GM23338 (cell line): ENCODE measurements around the gene NOX4. TPM values are rescaled to one million over a fixed set of nuclear protein-coding genes. Genes with fewer than 3 reads are reported as not detected.

Source experiments
- ATAC-seq: fragments of 200-7000 bp; cut with Tn5 transposase; 3 replicates; pipeline ENCODE4 v1.9.1; 2020
- DNase-seq: peaks from one replicate; pipeline ENCODE4 v3.0.0-alpha.2; 2015; ENCODE audit warnings: low spot score
- H2AFZ ChIP-seq: fragments of 200-600 bp; sonication (generic); 2 replicates; pipeline ENCODE4 v1.8.0; 2016; ENCODE audit warnings: antibody characterized with exemption, mild to moderate bottlenecking, moderate library complexity
- H3F3A ChIP-seq: fragments of 200-600 bp; sonication (generic); replicated peaks from 2 replicates; pipeline ENCODE4 v1.8.0; 2017; ENCODE audit warnings: antibody characterized with exemption, mixed run types, low read depth
- H3K27ac ChIP-seq: fragments of 200-600 bp; sonication (generic); 2 replicates; pipeline ENCODE4 v1.6.1; 2016; ENCODE audit warnings: low read depth
- H3K27me3 ChIP-seq: fragments of 200-600 bp; sonication (generic); 2 replicates; pipeline ENCODE4 v1.8.0; 2016; ENCODE audit warnings: mild to moderate bottlenecking, mixed run types, moderate library complexity; ENCODE audit not compliant: insufficient read depth
- H3K36me3 ChIP-seq: fragments of 200-600 bp; sonication (generic); 2 replicates; pipeline ENCODE4 v1.8.0; 2016; ENCODE audit warnings: mild to moderate bottlenecking; ENCODE audit not compliant: insufficient read depth
- H3K4me1 ChIP-seq: fragments of 200-600 bp; sonication (generic); 2 replicates; pipeline ENCODE4 v1.8.0; 2016; ENCODE audit warnings: mild to moderate bottlenecking, moderate library complexity; ENCODE audit not compliant: insufficient read depth
- H3K4me2 ChIP-seq: fragments of 200-600 bp; sonication (generic); 2 replicates; pipeline ENCODE4 v1.7.1; 2017; ENCODE audit warnings: mixed run types
- H3K4me3 ChIP-seq: fragments of 200-600 bp; sonication (generic); 2 replicates; pipeline ENCODE4 v1.6.1; 2016; ENCODE audit warnings: mixed run types
- H3K79me2 ChIP-seq: fragments of 200-600 bp; sonication (generic); replicated peaks from 2 replicates; pipeline ENCODE4 v1.8.0; 2017; ENCODE audit warnings: mild to moderate bottlenecking; ENCODE audit not compliant: insufficient read depth
- H3K9me2 ChIP-seq: fragments of 200-600 bp; sonication (generic); 2 replicates; pipeline ENCODE4 v1.8.0; 2017; ENCODE audit not compliant: insufficient read depth
- H4K20me1 ChIP-seq: fragments of 200-600 bp; sonication (generic); replicated peaks from 2 replicates; pipeline ENCODE4 v1.8.0; 2017; ENCODE audit warnings: mild to moderate bottlenecking; ENCODE audit not compliant: insufficient read depth
- H3K27ac Mint-ChIP-seq: 2 replicates; pipeline ENCODE4 v1.8.0; 2020; ENCODE audit warnings: inconsistent platforms, mild to moderate bottlenecking, moderate library complexity, mixed read lengths
- H3K27me3 Mint-ChIP-seq: 3 replicates; pipeline ENCODE4 v1.8.0; 2022; ENCODE audit warnings: low read depth, mild to moderate bottlenecking, moderate library complexity, mixed read lengths, inconsistent platforms; ENCODE audit not compliant: insufficient read depth, poor library complexity
- H3K36me3 Mint-ChIP-seq: 3 replicates; pipeline ENCODE4 v1.8.0; 2021; ENCODE audit warnings: low read depth, mild to moderate bottlenecking, inconsistent platforms, moderate library complexity, mixed read lengths
- H3K4me1 Mint-ChIP-seq: 3 replicates; pipeline ENCODE4 v1.8.0; 2020; ENCODE audit warnings: mild to moderate bottlenecking, inconsistent platforms, mixed read lengths
- H3K4me3 Mint-ChIP-seq: 3 replicates; pipeline ENCODE4 v1.8.0; 2021; ENCODE audit warnings: moderate library complexity, mild to moderate bottlenecking, inconsistent platforms, mixed read lengths
- H3K9me3 Mint-ChIP-seq: 3 replicates; pipeline ENCODE4 v1.8.0; 2020; ENCODE audit warnings: moderate library complexity, mild to moderate bottlenecking, inconsistent platforms, mixed read lengths
- CREB1 ChIP-seq: fragments of 250-450 bp; sonication (Bioruptor Pico); IDR thresholded peaks from 2 replicates; pipeline ENCODE4 v1.5.0; 2020; ENCODE audit warnings: low read depth, mild to moderate bottlenecking, moderate library complexity
- CTCF ChIP-seq, 2 experiments: fragments of 200-600 bp in 1 of 2; sonication (generic) in 1 of 2; conservative IDR thresholded peaks; 2 replicates each; pipeline versions ENCODE4 v1.5.1 to v1.6.1; 2016 to 2017; ENCODE audit warnings: antibody characterized with exemption in 2 of 2, low read depth in 2 of 2, mild to moderate bottlenecking in 2 of 2, moderate library complexity in 1 of 2
- EZH2 ChIP-seq: fragments of 200-600 bp; sonication (generic); IDR thresholded peaks from one replicate; pipeline ENCODE4 v1.8.0; 2017; ENCODE audit warnings: antibody characterized with exemption, mild to moderate bottlenecking, low read depth; ENCODE audit not compliant: unreplicated experiment
- EZH2phosphoT487 ChIP-seq: fragments of 200-600 bp; sonication (generic); IDR thresholded peaks from one replicate; pipeline ENCODE4 v1.8.1; 2018; ENCODE audit warnings: antibody characterized with exemption; ENCODE audit not compliant: unreplicated experiment
- JUNB ChIP-seq: IDR thresholded peaks from one replicate; pipeline ENCODE4 v1.6.1; 2016; ENCODE audit warnings: antibody characterized with exemption; ENCODE audit not compliant: unreplicated experiment
- POLR2AphosphoS5 ChIP-seq: IDR thresholded peaks from 2 replicates; pipeline ENCODE4 v1.6.1; 2016; ENCODE audit warnings: antibody characterized with exemption, low read depth
- STAT1 ChIP-seq: IDR thresholded peaks from one replicate; pipeline ENCODE4 v1.6.1; 2016; ENCODE audit warnings: antibody characterized with exemption; ENCODE audit not compliant: unreplicated experiment
- ZNF114 ChIP-seq: fragments of 250-450 bp; sonication (Bioruptor Pico); IDR thresholded peaks from 2 replicates; pipeline ENCODE4 v1.5.0; 2020; ENCODE audit warnings: mild to moderate bottlenecking, moderate library complexity
- ZNF331 ChIP-seq: fragments of 250-450 bp; sonication (Bioruptor Pico); IDR thresholded peaks from 2 replicates; pipeline ENCODE4 v1.5.0; 2020; ENCODE audit warnings: low read depth, mild to moderate bottlenecking, moderate library complexity
- polyA plus RNA-seq: library from polyadenylated mRNA; unstranded; fragments of >200 nt; fragmentation: Nextera tagmentation; extraction: Ambion mirVana; gene quantifications from 2 replicates; pipeline ENCODE4 v1.2.1, GENCODE V29; 2016
- total RNA-seq: library from RNA; depleted of rRNA; stranded (reverse); fragments of >200 nt; shearing (Covaris generic); gene quantifications from 2 replicates; pipeline ENCODE4 v1.2.3, GENCODE V29; 2014
- TF ChIP-seq, protein P1 (sequence below): IDR thresholded peaks from one replicate; pipeline ENCODE4 v1.6.1; 2018; ENCODE audit warnings: antibody characterized with exemption; ENCODE audit not compliant: unreplicated experiment
- TF ChIP-seq, protein P2 (sequence below): IDR thresholded peaks from 2 replicates; pipeline ENCODE4 v1.6.1; 2016; ENCODE audit warnings: antibody characterized with exemption
- TF ChIP-seq, protein P3 (sequence below): fragments of 250-450 bp; sonication (Bioruptor Pico); IDR thresholded peaks from 2 replicates; pipeline ENCODE4 v1.5.0; 2020; ENCODE audit warnings: mild to moderate bottlenecking, moderate library complexity

The NOX4 gene
- total and polyA plus RNA-seq, 2 experiments from 2014 or later: 1.9 to 2.6 TPM

DNA sequence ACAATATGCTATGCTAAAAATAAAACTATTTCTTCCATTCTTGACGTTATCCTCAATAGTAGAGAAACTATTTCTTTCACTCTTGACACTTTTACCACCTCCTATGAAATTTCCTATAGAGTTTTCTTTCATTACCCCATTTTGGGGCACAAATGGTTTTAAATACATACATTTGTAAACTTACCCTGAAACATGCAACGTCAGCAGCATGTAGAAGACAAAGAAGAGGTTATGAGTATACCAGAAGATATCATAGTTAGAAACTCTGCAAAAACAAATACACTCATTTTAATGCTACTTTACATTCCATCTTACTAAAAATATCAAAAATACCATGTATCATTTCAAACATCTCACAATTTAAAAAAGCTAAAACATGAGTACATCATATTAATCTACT is 69.5 kb downstream of the NOX4 start (continued):
- TF ChIP-seq, protein P1, sequence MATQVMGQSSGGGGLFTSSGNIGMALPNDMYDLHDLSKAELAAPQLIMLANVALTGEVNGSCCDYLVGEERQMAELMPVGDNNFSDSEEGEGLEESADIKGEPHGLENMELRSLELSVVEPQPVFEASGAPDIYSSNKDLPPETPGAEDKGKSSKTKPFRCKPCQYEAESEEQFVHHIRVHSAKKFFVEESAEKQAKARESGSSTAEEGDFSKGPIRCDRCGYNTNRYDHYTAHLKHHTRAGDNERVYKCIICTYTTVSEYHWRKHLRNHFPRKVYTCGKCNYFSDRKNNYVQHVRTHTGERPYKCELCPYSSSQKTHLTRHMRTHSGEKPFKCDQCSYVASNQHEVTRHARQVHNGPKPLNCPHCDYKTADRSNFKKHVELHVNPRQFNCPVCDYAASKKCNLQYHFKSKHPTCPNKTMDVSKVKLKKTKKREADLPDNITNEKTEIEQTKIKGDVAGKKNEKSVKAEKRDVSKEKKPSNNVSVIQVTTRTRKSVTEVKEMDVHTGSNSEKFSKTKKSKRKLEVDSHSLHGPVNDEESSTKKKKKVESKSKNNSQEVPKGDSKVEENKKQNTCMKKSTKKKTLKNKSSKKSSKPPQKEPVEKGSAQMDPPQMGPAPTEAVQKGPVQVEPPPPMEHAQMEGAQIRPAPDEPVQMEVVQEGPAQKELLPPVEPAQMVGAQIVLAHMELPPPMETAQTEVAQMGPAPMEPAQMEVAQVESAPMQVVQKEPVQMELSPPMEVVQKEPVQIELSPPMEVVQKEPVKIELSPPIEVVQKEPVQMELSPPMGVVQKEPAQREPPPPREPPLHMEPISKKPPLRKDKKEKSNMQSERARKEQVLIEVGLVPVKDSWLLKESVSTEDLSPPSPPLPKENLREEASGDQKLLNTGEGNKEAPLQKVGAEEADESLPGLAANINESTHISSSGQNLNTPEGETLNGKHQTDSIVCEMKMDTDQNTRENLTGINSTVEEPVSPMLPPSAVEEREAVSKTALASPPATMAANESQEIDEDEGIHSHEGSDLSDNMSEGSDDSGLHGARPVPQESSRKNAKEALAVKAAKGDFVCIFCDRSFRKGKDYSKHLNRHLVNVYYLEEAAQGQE: no peak
- TF ChIP-seq, protein P2, sequence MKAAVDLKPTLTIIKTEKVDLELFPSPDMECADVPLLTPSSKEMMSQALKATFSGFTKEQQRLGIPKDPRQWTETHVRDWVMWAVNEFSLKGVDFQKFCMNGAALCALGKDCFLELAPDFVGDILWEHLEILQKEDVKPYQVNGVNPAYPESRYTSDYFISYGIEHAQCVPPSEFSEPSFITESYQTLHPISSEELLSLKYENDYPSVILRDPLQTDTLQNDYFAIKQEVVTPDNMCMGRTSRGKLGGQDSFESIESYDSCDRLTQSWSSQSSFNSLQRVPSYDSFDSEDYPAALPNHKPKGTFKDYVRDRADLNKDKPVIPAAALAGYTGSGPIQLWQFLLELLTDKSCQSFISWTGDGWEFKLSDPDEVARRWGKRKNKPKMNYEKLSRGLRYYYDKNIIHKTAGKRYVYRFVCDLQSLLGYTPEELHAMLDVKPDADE: no peak
- no peak for TF ChIP-seq CREB1
- no peak for TF ChIP-seq STAT1
- TF ChIP-seq JUNB: no peak
- no peak for TF ChIP-seq POLR2AphosphoS5
- TF ChIP-seq EZH2phosphoT487: no peak
- no peak for TF ChIP-seq ZNF114 (CRISPR knock-in tag)
- TF ChIP-seq EZH2: no peak
- TF ChIP-seq CTCF (conservative IDR thresholded peaks at IDR 0.05; ENCODE audit: low read depth in 2 of 2): no peak

DNA sequence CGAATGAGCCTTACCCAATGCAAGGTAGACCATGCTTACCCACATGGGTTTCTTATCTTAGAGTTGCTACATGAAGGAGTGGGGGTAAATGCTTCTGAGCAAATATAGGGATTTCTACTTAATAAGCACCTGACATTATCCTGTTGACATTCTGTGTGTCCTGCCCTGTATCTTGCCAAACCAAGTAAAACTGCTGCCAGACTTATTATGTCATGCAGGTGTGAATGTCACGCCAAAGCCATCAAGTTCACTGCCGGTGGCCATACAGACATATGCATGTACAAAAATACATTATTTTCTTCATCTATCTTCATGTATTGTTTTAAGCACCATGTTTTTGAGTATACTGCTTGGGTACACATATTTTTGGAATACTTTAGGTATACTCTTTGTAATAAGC is 70.2 kb downstream of the NOX4 start:
- Histone ChIP-seq H3K4me1 (peaks cover 2% of the 10 kb centered on the region; the same call in 1 of the 2 replicates), H3K36me3 (no peaks in the 10 kb centered on the region; the same call in 1 of the 2 replicates), H3K27me3 (no peaks in the 10 kb centered on the region), H3K79me2 (no peaks in the 10 kb centered on the region), H3K4me2 (no peak overlapping the region), H3K9me2 (no peaks in the 10 kb centered on the region), H3F3A (no peaks in the 10 kb centered on the region), H3K27ac (no peak overlapping the region), H2AFZ (0 out of 2 replicates have a peak overlapping the region, but pooled peaks have one; percentile 16), H3K4me3 (no peak overlapping the region), H4K20me1 (no peaks in the 10 kb centered on the region)
- Mint-ChIP-seq H3K36me3 (peaks cover 2% of the 10 kb centered on the region; the same call in 1 of the 3 replicates), H3K4me1 (peaks cover 13% of the 10 kb centered on the region), H3K4me3 (no peak overlapping the region), H3K9me3 (peaks cover 2% of the 10 kb centered on the region), H3K27ac (no peak overlapping the region), H3K27me3 (peaks cover 2% of the 10 kb centered on the region)
- DNase-seq (no peak), ATAC-seq (no peak)
- no peak for TF ChIP-seq POLR2AphosphoS5
- TF ChIP-seq EZH2: no peak
- TF ChIP-seq ZNF331 (CRISPR knock-in tag): no peak
- no peak for TF ChIP-seq EZH2phosphoT487
- TF ChIP-seq JUNB: no peak
- TF ChIP-seq CREB1: no peak
- TF ChIP-seq, protein P3, sequence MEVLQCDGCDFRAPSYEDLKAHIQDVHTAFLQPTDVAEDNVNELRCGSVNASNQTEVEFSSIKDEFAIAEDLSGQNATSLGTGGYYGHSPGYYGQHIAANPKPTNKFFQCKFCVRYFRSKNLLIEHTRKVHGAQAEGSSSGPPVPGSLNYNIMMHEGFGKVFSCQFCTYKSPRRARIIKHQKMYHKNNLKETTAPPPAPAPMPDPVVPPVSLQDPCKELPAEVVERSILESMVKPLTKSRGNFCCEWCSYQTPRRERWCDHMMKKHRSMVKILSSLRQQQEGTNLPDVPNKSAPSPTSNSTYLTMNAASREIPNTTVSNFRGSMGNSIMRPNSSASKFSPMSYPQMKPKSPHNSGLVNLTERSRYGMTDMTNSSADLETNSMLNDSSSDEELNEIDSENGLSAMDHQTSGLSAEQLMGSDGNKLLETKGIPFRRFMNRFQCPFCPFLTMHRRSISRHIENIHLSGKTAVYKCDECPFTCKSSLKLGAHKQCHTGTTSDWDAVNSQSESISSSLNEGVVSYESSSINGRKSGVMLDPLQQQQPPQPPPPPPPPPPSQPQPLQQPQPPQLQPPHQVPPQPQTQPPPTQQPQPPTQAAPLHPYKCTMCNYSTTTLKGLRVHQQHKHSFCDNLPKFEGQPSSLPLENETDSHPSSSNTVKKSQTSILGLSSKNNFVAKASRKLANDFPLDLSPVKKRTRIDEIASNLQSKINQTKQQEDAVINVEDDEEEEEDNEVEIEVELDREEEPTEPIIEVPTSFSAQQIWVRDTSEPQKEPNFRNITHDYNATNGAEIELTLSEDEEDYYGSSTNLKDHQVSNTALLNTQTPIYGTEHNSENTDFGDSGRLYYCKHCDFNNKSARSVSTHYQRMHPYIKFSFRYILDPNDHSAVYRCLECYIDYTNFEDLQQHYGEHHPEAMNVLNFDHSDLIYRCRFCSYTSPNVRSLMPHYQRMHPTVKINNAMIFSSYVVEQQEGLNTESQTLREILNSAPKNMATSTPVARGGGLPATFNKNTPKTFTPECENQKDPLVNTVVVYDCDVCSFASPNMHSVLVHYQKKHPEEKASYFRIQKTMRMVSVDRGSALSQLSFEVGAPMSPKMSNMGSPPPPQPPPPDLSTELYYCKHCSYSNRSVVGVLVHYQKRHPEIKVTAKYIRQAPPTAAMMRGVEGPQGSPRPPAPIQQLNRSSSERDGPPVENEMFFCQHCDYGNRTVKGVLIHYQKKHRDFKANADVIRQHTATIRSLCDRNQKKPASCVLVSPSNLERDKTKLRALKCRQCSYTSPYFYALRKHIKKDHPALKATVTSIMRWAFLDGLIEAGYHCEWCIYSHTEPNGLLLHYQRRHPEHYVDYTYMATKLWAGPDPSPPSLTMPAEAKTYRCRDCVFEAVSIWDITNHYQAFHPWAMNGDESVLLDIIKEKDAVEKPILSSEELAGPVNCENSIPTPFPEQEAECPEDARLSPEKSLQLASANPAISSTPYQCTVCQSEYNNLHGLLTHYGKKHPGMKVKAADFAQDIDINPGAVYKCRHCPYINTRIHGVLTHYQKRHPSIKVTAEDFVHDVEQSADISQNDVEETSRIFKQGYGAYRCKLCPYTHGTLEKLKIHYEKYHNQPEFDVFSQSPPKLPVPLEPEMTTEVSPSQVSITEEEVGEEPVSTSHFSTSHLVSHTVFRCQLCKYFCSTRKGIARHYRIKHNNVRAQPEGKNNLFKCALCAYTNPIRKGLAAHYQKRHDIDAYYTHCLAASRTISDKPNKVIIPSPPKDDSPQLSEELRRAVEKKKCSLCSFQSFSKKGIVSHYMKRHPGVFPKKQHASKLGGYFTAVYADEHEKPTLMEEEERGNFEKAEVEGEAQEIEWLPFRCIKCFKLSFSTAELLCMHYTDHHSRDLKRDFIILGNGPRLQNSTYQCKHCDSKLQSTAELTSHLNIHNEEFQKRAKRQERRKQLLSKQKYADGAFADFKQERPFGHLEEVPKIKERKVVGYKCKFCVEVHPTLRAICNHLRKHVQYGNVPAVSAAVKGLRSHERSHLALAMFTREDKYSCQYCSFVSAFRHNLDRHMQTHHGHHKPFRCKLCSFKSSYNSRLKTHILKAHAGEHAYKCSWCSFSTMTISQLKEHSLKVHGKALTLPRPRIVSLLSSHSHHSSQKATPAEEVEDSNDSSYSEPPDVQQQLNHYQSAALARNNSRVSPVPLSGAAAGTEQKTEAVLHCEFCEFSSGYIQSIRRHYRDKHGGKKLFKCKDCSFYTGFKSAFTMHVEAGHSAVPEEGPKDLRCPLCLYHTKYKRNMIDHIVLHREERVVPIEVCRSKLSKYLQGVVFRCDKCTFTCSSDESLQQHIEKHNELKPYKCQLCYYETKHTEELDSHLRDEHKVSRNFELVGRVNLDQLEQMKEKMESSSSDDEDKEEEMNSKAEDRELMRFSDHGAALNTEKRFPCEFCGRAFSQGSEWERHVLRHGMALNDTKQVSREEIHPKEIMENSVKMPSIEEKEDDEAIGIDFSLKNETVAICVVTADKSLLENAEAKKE (CRISPR knock-in tag): no peak
- no peak for TF ChIP-seq ZNF114 (CRISPR knock-in tag)
- TF ChIP-seq STAT1: no peak
